K562 treated with DMSO at 1 percent for 12 hours (cell line): ENCODE measurements around the gene CHCHD10. TPM values are rescaled to one million over a fixed set of nuclear protein-coding genes. Genes with fewer than 3 reads are reported as not detected.

Source experiments
- total RNA-seq: library from RNA; unstranded; fragments of 300-600 nt; gene quantifications from 2 replicates; pipeline ENCODE4 v1.2.3, GENCODE V29; 2022; ENCODE audit not compliant: insufficient read depth

CHCHD10 gene
- 110 and 118 TPM in 2 replicates for total RNA-seq

DNA sequence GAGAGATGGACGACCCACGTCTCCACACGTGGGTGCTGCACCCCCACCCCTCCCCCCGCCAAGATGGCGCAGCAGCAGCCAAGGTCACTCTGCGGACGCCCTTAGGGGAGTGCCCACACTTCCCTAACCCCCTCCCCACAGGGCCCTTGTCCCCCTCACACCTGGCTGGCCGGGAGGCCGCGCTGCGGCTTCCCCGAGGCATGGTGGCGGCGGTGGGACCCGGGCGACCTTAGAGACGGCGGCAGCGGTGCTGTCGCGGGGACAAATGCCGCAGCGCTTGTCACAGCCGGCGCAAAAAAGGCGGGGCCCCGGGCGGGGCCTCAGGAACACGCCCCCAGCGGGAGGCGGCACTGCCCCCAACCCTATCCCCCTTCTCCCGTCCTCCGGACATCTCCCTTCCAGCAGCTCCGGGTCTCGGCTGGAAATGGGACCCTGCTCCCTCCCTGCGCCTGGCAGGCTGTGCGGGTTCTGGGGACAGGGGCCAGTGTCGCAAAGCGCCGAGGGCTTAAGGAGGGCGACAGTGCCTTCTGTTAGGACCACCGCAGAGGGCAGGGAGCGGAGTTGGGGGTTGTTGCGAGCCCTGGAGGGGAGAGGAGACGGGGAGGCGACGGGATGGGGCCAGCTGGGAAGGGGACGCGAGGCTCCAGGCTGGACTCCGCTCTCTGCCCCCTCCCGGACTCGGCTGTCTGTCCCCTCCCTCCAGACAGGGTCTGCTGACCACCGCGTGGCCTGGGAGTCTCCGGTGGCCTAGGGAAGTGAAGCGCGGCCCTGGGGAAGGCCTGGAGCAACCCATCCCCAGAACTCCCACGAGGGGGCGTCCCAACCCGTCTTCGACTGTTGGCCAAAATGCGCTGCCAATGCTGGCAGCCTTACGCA, at the start of gene CHCHD10:
Gene CHCHD10, minus strand, starts transcription at position 300 of the 876 bp plus-strand sequence. Its CDS starts 98 bp downstream, at position 202.

GRCh38 chr22:23786752-23787599, 19.2 kb upstream of the CHCHD10 start, which contains the start of gene SMARCB1:
TSS of gene SMARCB1 (plus strand) at chr22:23786966. CDS start at chr22:23787170, 204 bp downstream.

DNA sequence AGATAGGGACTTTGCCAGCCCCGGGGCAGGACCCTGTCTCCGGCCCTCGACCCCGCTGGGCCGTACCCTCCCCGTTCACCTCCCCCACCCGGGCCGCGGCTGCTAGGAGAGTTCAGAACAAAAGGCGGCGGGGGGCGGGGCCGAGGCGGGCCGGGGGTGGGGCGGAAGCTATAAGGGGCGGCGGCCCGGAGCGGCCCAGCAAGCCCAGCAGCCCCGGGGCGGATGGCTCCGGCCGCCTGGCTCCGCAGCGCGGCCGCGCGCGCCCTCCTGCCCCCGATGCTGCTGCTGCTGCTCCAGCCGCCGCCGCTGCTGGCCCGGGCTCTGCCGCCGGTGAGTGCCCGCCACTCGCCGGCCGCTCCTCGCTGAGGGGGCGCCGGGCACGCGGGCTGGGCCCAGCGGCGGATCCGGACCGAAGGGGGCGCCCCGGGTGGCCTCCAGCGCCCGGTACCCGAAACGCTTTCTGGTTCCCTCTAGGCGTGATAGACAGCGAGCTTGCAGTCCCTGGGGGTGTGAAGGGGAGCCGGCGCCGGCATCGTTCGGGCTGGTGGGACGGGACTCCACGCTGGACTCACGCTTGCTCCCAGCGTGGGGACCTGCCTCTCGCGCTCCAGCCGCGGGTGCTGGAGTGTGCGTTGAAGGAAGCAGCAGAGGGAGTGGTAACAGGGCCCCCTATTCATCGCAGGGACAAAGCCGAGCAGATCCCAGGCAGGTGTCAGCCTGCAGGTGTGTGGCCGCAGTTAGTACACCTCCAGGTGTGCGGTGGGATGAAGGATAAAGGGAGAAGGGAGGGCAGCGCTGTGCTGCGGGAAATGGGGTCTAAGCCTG, 5.1 kb upstream of the CHCHD10 start, which contains the start of gene MMP11:
Gene MMP11, plus strand, starts transcription at position 201 of the 825 bp plus-strand sequence. Its CDS starts 22 bp downstream, at position 223.

GRCh38 chr22:23762842-23763578, 4.8 kb downstream of the CHCHD10 start, which contains the start of gene C22orf15:
TSS of gene C22orf15 (plus strand) at chr22:23762990. CDS start at chr22:23763307, 317 bp downstream.

DNA sequence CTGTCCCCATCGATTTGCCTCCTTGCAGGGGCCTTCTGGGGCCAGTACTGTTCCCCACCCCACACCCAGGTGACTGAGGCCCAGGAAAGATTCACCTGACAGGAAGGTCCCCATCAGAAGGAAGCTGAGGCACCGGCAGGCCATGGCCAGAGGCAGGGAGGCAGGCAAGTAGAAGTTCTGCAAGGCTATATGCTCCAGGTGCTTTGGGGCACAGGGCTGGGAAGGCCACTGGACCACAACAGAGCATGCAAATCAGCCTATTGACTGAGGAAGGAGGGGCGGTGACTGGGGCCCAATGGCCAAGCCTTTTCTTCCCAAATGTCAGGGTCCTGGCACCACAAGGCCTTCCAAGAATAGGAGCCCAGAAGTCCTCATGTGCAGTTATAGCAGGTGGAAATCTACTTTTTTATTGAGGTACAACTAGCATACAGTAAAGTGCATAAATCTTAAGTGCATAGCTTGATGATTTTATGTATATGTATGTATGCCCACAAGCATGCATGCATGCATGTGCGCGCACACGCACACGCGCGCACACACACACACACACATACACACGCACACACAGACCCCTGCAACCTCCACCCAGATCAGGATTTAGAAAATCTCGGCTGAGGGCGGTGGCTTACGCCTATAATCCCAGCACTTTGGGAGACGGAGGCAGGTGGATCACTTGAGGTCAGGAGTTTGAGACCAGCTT, 13.4 kb downstream of the CHCHD10 start, which contains the start of gene VPREB3:
Gene VPREB3, minus strand, starts transcription at position 206 of the 700 bp plus-strand sequence. Its CDS starts 62 bp downstream, at position 144.

DNA sequence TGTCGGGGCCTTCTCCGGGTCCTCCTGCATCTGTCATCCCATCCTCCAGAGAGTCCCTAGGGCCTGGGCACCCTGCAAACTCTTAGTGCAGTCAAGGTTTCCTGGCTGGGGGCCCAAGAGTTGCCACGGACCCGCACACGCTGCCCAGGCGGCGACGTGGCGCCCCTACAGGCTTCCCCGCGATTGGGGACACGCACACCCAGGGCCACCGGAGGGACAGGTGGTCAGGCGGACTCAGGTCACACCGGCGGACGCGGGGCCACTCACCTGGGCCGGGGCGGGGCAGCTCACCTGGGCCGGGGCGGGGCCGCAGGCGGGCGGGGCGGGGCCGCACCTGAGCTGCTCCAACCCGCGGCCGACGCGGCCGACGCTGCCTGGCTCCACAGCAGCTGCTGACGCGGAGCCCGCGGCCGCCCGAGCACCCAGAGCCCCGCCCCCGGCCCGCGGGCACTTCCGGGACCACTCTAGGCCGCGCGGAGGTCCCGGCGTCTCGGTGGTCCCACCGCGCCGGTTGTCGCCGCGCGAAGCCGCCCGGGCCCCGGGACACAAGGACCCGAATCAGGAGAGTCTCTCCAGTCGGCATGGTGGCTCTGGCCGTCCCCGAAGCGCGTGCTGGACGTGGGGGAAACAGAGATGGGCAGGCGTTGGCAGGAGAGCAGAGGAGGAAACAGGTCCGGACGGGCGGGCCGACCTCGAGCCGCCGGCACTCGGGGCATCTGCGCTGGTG, 16.9 kb downstream of the CHCHD10 start, which contains the start of gene ZNF70:
Gene ZNF70, minus strand, starts transcription at position 399 of the 727 bp plus-strand sequence. CDS start 5,972 bp downstream, outside the sequence.

Other genes with a start within 250 kb of the CHCHD10 start
- gene IGLL1, start 187.7 kb downstream of the CHCHD10 start, total RNA-seq, result not detected in 2 replicates
- gene DRICH1, start 135.7 kb downstream of the CHCHD10 start, total RNA-seq, result not detected in 2 replicates
- gene RGL4, start 77.0 kb downstream of the CHCHD10 start, total RNA-seq, result not detected in 2 replicates
- gene ZNF70, start 16.9 kb downstream of the CHCHD10 start, total RNA-seq, result 0.59 and 1.9 TPM in 2 replicates
- gene VPREB3, start 13.5 kb downstream of the CHCHD10 start, total RNA-seq, result not detected in 2 replicates
- not detected in 2 replicates for gene C22orf15, start 5.0 kb downstream of the CHCHD10 start, total RNA-seq
- gene MMP11, start 4.9 kb upstream of the CHCHD10 start, total RNA-seq, result 0.96 and 2.1 TPM in 2 replicates
- 92.3 and 98.6 TPM in 2 replicates for gene SMARCB1, start 19.0 kb upstream of the CHCHD10 start, total RNA-seq
- 2.2 and 4.6 TPM in 2 replicates for gene DERL3, start 71.0 kb upstream of the CHCHD10 start, total RNA-seq
- 2.6 and 4.8 TPM in 2 replicates for gene SLC2A11, start 89.9 kb upstream of the CHCHD10 start, total RNA-seq
- 256 and 335 TPM in 2 replicates for gene MIF, start 126.4 kb upstream of the CHCHD10 start, total RNA-seq
- gene GSTT2B, start 193.2 kb upstream of the CHCHD10 start, total RNA-seq, result not detected in 2 replicates
- 0.83 TPM in 1 of 2 replicates, not detected in the other for gene DDTL, start 198.9 kb upstream of the CHCHD10 start, total RNA-seq
- 93.7 and 94.8 TPM in 2 replicates for gene DDT, start 206.5 kb upstream of the CHCHD10 start, total RNA-seq
- not detected in 2 replicates for gene GSTT2, start 212.2 kb upstream of the CHCHD10 start, total RNA-seq
- not detected in 2 replicates for gene GSTT4, start 237.5 kb upstream of the CHCHD10 start, total RNA-seq
- gene CABIN1, start 243.3 kb upstream of the CHCHD10 start, total RNA-seq, result 24.8 and 47.4 TPM in 2 replicates